Karpas-422 (cell line): Measurements from ENCODE around the gene CACNB2. TPM values are rescaled to one million over a fixed set of nuclear protein-coding genes. Genes with fewer than 3 reads are reported as not detected.

Source experiments
- DNase-seq: peaks from one replicate; pipeline ENCODE4 v3.0.0-alpha.2; 2015
- H2AFZ ChIP-seq: fragments of 200-600 bp; sonication (generic); 2 replicates; pipeline ENCODE4 v1.6.1; 2014; ENCODE audit warnings: antibody characterized with exemption, low read length, mixed read lengths
- H3K27ac ChIP-seq: fragments of 200-600 bp; sonication (generic); 2 replicates; pipeline ENCODE4 v1.5.1; 2014; ENCODE audit warnings: mild to moderate bottlenecking, low read length, moderate library complexity
- H3K27me3 ChIP-seq: fragments of 200-600 bp; sonication (generic); 2 replicates; pipeline ENCODE4 v1.6.1; 2014; ENCODE audit warnings: low read length, mixed read lengths
- H3K36me3 ChIP-seq: fragments of 200-600 bp; sonication (generic); 2 replicates; pipeline ENCODE4 v1.6.1; 2014; ENCODE audit warnings: low read length, mixed read lengths; ENCODE audit not compliant: insufficient read depth
- H3K4me1 ChIP-seq: fragments of 200-600 bp; sonication (generic); 2 replicates; pipeline ENCODE4 v1.6.1; 2014; ENCODE audit warnings: mild to moderate bottlenecking, low read length, mixed read lengths
- H3K4me2 ChIP-seq: fragments of 200-600 bp; sonication (generic); 2 replicates; pipeline ENCODE4 v1.6.1; 2014; ENCODE audit warnings: low read length, low read depth, mild to moderate bottlenecking; ENCODE audit not compliant: poor library complexity, severe bottlenecking
- H3K4me3 ChIP-seq: fragments of 200-600 bp; sonication (generic); 2 replicates; pipeline ENCODE4 v1.5.1; 2014; ENCODE audit warnings: mild to moderate bottlenecking, antibody characterized with exemption, low read length, mixed read lengths
- H3K79me2 ChIP-seq: fragments of 200-600 bp; sonication (generic); 2 replicates; pipeline ENCODE4 v1.6.1; 2014; ENCODE audit warnings: mild to moderate bottlenecking, low read length, mixed read lengths
- H3K9ac ChIP-seq: fragments of 200-600 bp; sonication (generic); 2 replicates; pipeline ENCODE4 v1.6.0; 2014; ENCODE audit warnings: low read length
- H3K9me2 ChIP-seq: fragments of 200-600 bp; sonication (generic), shearing (Covaris generic); replicated peaks from 2 replicates; pipeline ENCODE4 v1.6.0; 2014; ENCODE audit warnings: mild to moderate bottlenecking, low read length, moderate library complexity; ENCODE audit not compliant: insufficient read depth
- H3K9me3 ChIP-seq: fragments of 300-700, 200-600 bp; sonication (generic); 2 replicates; pipeline ENCODE4 v1.6.1; 2014; ENCODE audit warnings: low read length, mixed read lengths
- H4K20me1 ChIP-seq: fragments of 200-600 bp; sonication (generic); 2 replicates; pipeline ENCODE4 v1.6.1; 2014; ENCODE audit warnings: mild to moderate bottlenecking, antibody characterized with exemption, low read length, low read depth; ENCODE audit not compliant: insufficient read depth
- total RNA-seq: library from RNA; depleted of rRNA; stranded (reverse); fragments of >200 nt; shearing (Covaris generic); gene quantifications from 2 replicates; pipeline ENCODE4 v1.2.3, GENCODE V29; 2014; ENCODE audit warnings: low replicate concordance

CACNB2 gene
- total RNA-seq, 1 experiment from 2014 or later: not detected

GRCh38 chr10:18549105-18549504 is 408.9 kb downstream of the CACNB2 start:
- H3K9ac ChIP-seq: no peak overlapping the region
- H3K27me3 ChIP-seq: no peaks in the 10 kb centered on the region
- H2AFZ ChIP-seq: no peak overlapping the region
- H3K4me3 ChIP-seq: no peak overlapping the region
- H3K4me2 ChIP-seq: no peak overlapping the region
- peaks cover 16% of the 10 kb centered on the region; the same call in 1 of the 2 replicates for H3K36me3 ChIP-seq
- H4K20me1 ChIP-seq: no peaks in the 10 kb centered on the region
- H3K9me3 ChIP-seq: no peaks in the 10 kb centered on the region; the same call in 1 of the 2 replicates
- H3K79me2 ChIP-seq: no peaks in the 10 kb centered on the region
- H3K4me1 ChIP-seq: no peaks in the 10 kb centered on the region
- no peak for DNase-seq
- no peak overlapping the region for H3K27ac ChIP-seq
- peaks cover 14% of the 10 kb centered on the region for H3K9me2 ChIP-seq

- H2AFZ ChIP-seq: no peak overlapping the region
- peaks cover 26% of the 10 kb centered on the region; the same call in 1 of the 2 replicates for H3K36me3 ChIP-seq
- H4K20me1 ChIP-seq: no peaks in the 10 kb centered on the region
- no peaks in the 10 kb centered on the region for H3K79me2 ChIP-seq
- peaks cover 14% of the 10 kb centered on the region for H3K9me2 ChIP-seq
- H3K4me3 ChIP-seq: no peak overlapping the region
- H3K9ac ChIP-seq: no peak overlapping the region
- H3K27ac ChIP-seq: no peak overlapping the region
- no peaks in the 10 kb centered on the region for H3K27me3 ChIP-seq
- peaks cover 13% of the 10 kb centered on the region for H3K9me3 ChIP-seq
- no peak overlapping the region for H3K4me2 ChIP-seq
- DNase-seq: no peak
- no peaks in the 10 kb centered on the region for H3K4me1 ChIP-seq
Measured at GRCh38 chr10:18551473-18551872, 411.2 kb downstream of the CACNB2 start.

- Histone ChIP-seq H4K20me1 (no peaks in the 10 kb centered on the region), H3K9me3 (peaks cover 34% of the 10 kb centered on the region), H3K4me2 (no peak overlapping the region), H3K4me3 (no peak overlapping the region), H3K27me3 (no peaks in the 10 kb centered on the region), H3K36me3 (peaks cover 30% of the 10 kb centered on the region; the same call in 1 of the 2 replicates), H2AFZ (no peak overlapping the region), H3K4me1 (no peaks in the 10 kb centered on the region), H3K9me2 (peaks cover 14% of the 10 kb centered on the region), H3K27ac (no peak overlapping the region), H3K9ac (no peak overlapping the region), H3K79me2 (no peaks in the 10 kb centered on the region)
- no peak for DNase-seq
Measured at GRCh38 chr10:18554479-18554878, 414.3 kb downstream of the CACNB2 start.

- H3K9ac ChIP-seq: no peak overlapping the region
- peaks cover 30% of the 10 kb centered on the region; the same call in 1 of the 2 replicates for H3K36me3 ChIP-seq
- H3K27ac ChIP-seq: no peak overlapping the region
- H4K20me1 ChIP-seq: no peaks in the 10 kb centered on the region
- no peaks in the 10 kb centered on the region for H3K27me3 ChIP-seq
- H3K9me3 ChIP-seq: peaks cover 41% of the 10 kb centered on the region
- no peak overlapping the region for H3K4me3 ChIP-seq
- no peaks in the 10 kb centered on the region for H3K79me2 ChIP-seq
- peak; percentile 34 for DNase-seq
- H3K9me2 ChIP-seq: peaks cover 14% of the 10 kb centered on the region
- no peak overlapping the region for H2AFZ ChIP-seq
- H3K4me1 ChIP-seq: no peaks in the 10 kb centered on the region
- no peak overlapping the region for H3K4me2 ChIP-seq
Measured at GRCh38 chr10:18556522-18557147, 416.4 kb downstream of the CACNB2 start.

GRCh38 chr10:18557960-18558359 is 417.7 kb downstream of the CACNB2 start:
- DNase-seq: no peak
- Histone ChIP-seq H3K4me1 (no peaks in the 10 kb centered on the region), H3K27me3 (no peaks in the 10 kb centered on the region), H3K36me3 (peaks cover 24% of the 10 kb centered on the region; the same call in 1 of the 2 replicates), H2AFZ (no peak overlapping the region), H3K9me2 (peaks cover 9% of the 10 kb centered on the region), H3K9me3 (peaks cover 53% of the 10 kb centered on the region), H3K27ac (no peak overlapping the region), H3K4me3 (no peak overlapping the region), H3K9ac (no peak overlapping the region), H3K79me2 (no peaks in the 10 kb centered on the region), H4K20me1 (no peaks in the 10 kb centered on the region), H3K4me2 (no peak overlapping the region)

- Histone ChIP-seq H4K20me1 (no peaks in the 10 kb centered on the region), H3K79me2 (no peaks in the 10 kb centered on the region), H3K4me2 (no peak overlapping the region), H3K4me1 (no peaks in the 10 kb centered on the region), H3K36me3 (peaks cover 4% of the 10 kb centered on the region; the same call in 1 of the 2 replicates), H2AFZ (no peak overlapping the region), H3K27ac (no peak overlapping the region), H3K27me3 (no peaks in the 10 kb centered on the region), H3K9me2 (no peaks in the 10 kb centered on the region), H3K9me3 (peaks cover 67% of the 10 kb centered on the region), H3K9ac (no peak overlapping the region), H3K4me3 (no peak overlapping the region)
- DNase-seq: no peak
Measured at GRCh38 chr10:18561861-18562551, 421.8 kb downstream of the CACNB2 start.

- H2AFZ ChIP-seq: no peak overlapping the region
- H3K9ac ChIP-seq: no peak overlapping the region
- H3K36me3 ChIP-seq: no peaks in the 10 kb centered on the region
- DNase-seq: peak; percentile 10
- H3K9me3 ChIP-seq: peaks cover 71% of the 10 kb centered on the region
- H4K20me1 ChIP-seq: no peaks in the 10 kb centered on the region
- no peaks in the 10 kb centered on the region for H3K79me2 ChIP-seq
- no peaks in the 10 kb centered on the region for H3K27me3 ChIP-seq
- no peaks in the 10 kb centered on the region for H3K9me2 ChIP-seq
- H3K27ac ChIP-seq: no peak overlapping the region
- H3K4me2 ChIP-seq: no peak overlapping the region
- no peak overlapping the region for H3K4me3 ChIP-seq
- no peaks in the 10 kb centered on the region for H3K4me1 ChIP-seq
Measured at GRCh38 chr10:18563003-18563726, 422.9 kb downstream of the CACNB2 start.

GRCh38 chr10:18565006-18565405 is 424.8 kb downstream of the CACNB2 start:
- H4K20me1 ChIP-seq: no peaks in the 10 kb centered on the region
- no peaks in the 10 kb centered on the region for H3K4me1 ChIP-seq
- no peak overlapping the region for H3K4me3 ChIP-seq
- no peak overlapping the region for H3K27ac ChIP-seq
- no peak overlapping the region for H3K4me2 ChIP-seq
- H3K79me2 ChIP-seq: no peaks in the 10 kb centered on the region
- no peak overlapping the region for H3K9ac ChIP-seq
- H3K36me3 ChIP-seq: no peaks in the 10 kb centered on the region
- H2AFZ ChIP-seq: no peak overlapping the region
- no peaks in the 10 kb centered on the region for H3K9me2 ChIP-seq
- H3K27me3 ChIP-seq: no peaks in the 10 kb centered on the region
- DNase-seq: no peak
- H3K9me3 ChIP-seq: peaks cover 73% of the 10 kb centered on the region
